ENCODE measurements around the gene CACNA1B.
"Not testable (repeated sequence)": the region's sequence is repeated elsewhere in the genome, so short reads cannot be mapped to it uniquely, and the experiment has no call there.

CACNA1B gene

DNA sequence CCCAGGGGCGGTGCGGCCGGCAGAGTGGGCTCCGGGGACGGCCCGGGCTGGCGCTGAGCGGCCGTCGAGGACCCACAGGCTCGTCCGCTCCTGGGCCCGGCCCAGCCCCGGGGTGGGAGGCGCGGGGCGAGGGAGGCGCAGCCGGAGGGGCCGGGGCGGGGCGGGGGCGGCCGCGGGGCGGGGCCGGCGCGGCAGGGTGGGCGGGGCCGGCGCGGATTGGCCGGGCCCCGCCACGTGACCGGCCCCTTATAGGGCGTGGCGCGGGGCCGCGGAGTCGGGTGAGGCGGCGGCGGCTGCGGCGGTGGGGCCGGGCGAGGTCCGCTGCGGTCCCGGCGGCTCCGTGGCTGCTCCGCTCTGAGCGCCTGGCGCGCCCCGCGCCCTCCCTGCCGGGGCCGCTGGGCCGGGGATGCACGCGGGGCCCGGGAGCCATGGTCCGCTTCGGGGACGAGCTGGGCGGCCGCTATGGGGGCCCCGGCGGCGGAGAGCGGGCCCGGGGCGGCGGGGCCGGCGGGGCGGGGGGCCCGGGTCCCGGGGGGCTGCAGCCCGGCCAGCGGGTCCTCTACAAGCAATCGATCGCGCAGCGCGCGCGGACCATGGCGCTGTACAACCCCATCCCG lies at the start of gene CACNA1B:
CACNA1B (plus strand) TSS at position 277 of the 617 bp plus-strand sequence; CDS start at position 429, 152 bp downstream.
- H3K4me3 Mint-ChIP-seq, H3K4me1 Mint-ChIP-seq, DNase-seq, H3K36me3 Mint-ChIP-seq, CTCF ChIA-PET, H3K27ac Mint-ChIP-seq, H3K9me3 Mint-ChIP-seq: not testable (repeated sequence)
- peaks cover 49% of the 10 kb centered on the region for H3K27me3 Mint-ChIP-seq

DNA sequence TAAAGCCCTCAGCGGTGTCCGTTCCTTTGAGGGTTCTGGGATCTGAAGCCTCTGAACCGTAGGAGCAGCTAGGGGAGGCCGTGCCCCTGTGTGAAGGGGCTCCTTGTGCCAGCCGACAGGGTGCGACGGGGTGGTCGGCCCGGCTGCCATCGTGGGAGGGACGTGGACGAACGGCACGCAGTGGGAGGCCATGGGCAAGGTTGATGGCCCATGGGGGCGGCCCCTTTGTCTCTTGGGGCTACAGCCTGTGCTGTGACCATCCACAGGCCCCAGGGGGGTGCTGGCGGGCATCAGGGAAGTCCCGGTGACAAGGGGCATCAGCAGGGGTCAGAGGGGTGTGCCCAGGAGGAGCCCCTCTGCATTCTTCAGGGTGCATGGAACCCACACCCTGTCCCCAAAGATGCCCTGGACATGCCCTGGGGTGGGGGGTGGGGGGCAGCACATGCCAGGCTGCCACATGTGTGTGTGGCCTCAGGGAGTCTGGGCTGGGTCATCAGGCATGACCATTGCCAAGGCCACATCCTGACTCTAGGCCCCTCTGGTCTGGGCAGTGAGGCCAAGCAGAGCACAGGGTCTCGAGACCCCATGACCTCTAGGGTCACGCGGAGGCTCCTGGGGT lies 49.6 kb upstream of the CACNA1B start:
- Mint-ChIP-seq H3K4me1 (no peaks in the 10 kb centered on the region), H3K4me3 (no peak overlapping the region), H3K36me3 (peaks cover 48% of the 10 kb centered on the region), H3K27me3 (no peaks in the 10 kb centered on the region), H3K9me3 (peaks cover 4% of the 10 kb centered on the region), H3K27ac (no peak overlapping the region)
- CTCF ChIA-PET: no interaction called here
- DNase-seq: no peak

DNA sequence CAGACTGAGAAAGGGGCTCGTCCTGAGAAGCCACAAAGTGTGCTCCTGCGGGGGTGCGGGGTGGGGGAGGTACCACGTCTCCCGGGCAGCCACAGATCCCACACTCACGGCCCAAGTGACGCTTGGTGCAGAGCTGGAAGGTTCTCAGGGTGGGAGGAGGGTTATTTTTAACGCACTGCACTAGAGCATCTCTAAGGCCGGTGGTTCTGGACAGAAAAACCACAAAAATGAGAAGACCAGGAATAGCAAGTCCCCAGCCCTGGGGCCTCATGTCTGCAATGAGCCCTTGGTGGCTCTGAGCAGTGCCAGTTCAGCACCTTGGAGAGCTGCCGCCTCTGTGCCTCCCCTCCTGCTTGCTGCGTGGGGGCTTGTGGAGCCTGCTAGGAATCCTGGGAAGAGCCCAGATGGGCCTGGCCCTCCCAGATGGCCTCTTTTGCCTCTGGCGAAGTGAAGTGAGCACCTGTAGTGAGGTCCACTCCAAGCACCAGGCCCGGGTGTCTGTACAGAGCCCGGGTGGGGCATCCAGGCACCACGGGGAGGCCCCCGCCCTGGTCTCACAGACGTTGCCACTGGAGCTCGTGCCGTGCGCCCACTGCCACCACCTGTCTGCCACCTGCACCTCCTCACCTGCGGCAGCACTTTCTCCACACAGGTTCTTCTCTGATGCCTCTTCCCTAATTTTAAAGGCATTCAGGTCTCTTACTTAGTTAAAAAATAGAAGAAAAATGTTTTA lies 48.9 kb upstream of the CACNA1B start:
- H3K9me3 Mint-ChIP-seq: peaks cover 4% of the 10 kb centered on the region
- DNase-seq: peak; percentile 53
- no peaks in the 10 kb centered on the region for H3K27me3 Mint-ChIP-seq
- peaks cover 50% of the 10 kb centered on the region for H3K36me3 Mint-ChIP-seq
- H3K4me1 Mint-ChIP-seq: no peaks in the 10 kb centered on the region
- no peak overlapping the region for H3K27ac Mint-ChIP-seq
- no peak overlapping the region for H3K4me3 Mint-ChIP-seq
- CTCF ChIA-PET: no interaction called here

DNA sequence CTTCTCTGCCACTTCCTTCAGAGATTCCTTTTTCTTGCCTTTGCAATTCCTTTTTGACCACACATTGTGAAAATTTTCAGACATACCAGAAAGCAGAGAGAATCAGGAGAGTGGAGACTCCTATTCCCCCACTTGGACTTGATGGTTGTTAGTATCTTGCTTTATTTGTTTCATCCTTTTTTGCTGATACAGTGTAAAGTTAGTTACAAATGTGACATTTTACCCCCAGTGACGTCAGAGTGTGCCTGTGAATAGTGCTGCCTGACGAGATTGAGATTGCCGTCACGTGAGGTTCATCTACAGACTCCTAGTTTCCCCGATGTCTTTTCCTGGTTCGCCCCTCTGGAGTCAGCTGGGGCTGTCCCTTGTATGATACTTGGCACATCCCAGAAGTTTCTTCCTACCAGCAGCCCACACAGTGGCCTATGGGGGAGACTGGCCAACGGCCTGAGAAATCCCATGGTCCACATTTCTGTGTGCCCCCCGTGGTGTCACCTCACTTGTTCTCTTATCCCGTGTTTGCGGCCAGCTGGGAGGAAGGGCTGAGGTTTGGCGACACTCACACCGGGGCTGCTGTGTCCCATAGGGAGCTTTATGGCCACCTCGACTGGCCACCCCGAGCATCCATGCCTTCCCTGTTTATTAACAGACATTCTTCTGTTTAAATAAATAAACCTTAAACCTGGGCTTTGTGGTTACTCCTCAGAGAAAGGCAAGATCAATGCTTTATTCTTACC lies 48.2 kb upstream of the CACNA1B start:
- H3K27ac Mint-ChIP-seq: no peak overlapping the region
- no peaks in the 10 kb centered on the region for H3K27me3 Mint-ChIP-seq
- CTCF ChIA-PET: no interaction called here
- DNase-seq: no peak
- H3K4me3 Mint-ChIP-seq: no peak overlapping the region
- H3K4me1 Mint-ChIP-seq: no peaks in the 10 kb centered on the region
- peaks cover 45% of the 10 kb centered on the region for H3K36me3 Mint-ChIP-seq
- peaks cover 2% of the 10 kb centered on the region for H3K9me3 Mint-ChIP-seq

GRCh38 chr9:137832191-137832700 lies 45.3 kb upstream of the CACNA1B start:
- Mint-ChIP-seq H3K27me3 (no peaks in the 10 kb centered on the region), H3K4me1 (no peaks in the 10 kb centered on the region), H3K4me3 (no peak overlapping the region), H3K27ac (no peak overlapping the region), H3K9me3 (no peaks in the 10 kb centered on the region), H3K36me3 (peaks cover 27% of the 10 kb centered on the region)
- CTCF ChIA-PET: no interaction called here
- DNase-seq: no peak

DNA sequence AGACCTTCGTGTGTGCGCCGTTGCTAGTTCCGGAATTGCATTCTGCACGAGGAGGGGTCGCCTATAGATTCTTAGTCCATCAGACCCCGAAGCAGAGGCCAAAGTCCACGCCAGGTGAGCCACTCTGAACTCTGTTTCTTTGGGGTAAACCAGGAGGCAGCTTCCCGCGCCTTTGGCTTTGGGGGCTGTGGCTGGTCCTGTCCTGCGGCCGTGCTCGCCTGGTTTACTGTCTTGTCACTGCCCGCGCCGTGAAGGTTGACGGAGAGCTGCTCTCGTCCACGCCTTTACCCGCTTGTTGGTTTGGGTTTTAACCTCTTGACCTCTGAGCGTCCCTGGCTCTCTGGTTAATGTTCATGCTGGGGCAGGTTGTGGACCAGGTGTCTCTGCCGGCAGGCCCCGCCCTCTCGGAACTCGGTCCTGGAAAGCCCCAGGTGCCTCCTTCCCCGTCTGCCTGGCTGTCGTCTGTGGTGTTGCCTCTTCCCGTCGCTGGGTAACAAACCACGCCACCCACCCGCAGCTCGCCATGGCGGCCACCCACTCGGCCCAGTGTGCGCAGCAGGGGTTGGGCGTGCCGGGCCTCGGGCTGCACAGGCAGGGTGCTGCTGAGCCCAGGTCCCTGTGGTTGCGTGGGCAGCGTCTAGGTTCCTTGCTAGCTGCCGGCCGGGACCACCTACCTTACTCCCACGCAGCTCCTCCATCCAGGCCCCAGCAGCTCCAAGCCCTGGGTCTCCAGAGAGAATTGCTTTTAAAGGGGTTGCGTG lies 44.6 kb upstream of the CACNA1B start:
- H3K4me1 Mint-ChIP-seq: no peaks in the 10 kb centered on the region
- no peak overlapping the region for H3K4me3 Mint-ChIP-seq
- H3K9me3 Mint-ChIP-seq: no peaks in the 10 kb centered on the region
- H3K36me3 Mint-ChIP-seq: peaks cover 27% of the 10 kb centered on the region
- CTCF ChIA-PET: no interaction called here
- no peaks in the 10 kb centered on the region for H3K27me3 Mint-ChIP-seq
- no peak for DNase-seq
- no peak overlapping the region for H3K27ac Mint-ChIP-seq

- no peak overlapping the region for H3K27ac Mint-ChIP-seq
- no peaks in the 10 kb centered on the region for H3K9me3 Mint-ChIP-seq
- H3K27me3 Mint-ChIP-seq: no peaks in the 10 kb centered on the region
- peaks cover 27% of the 10 kb centered on the region for H3K36me3 Mint-ChIP-seq
- DNase-seq: no peak
- CTCF ChIA-PET: no interaction called here
- no peaks in the 10 kb centered on the region for H3K4me1 Mint-ChIP-seq
- H3K4me3 Mint-ChIP-seq: no peak overlapping the region
Measured at GRCh38 chr9:137833721-137834613, 43.6 kb upstream of the CACNA1B start.

- H3K9me3 Mint-ChIP-seq: no peaks in the 10 kb centered on the region
- H3K27ac Mint-ChIP-seq: no peak overlapping the region
- no peak overlapping the region for H3K4me3 Mint-ChIP-seq
- H3K27me3 Mint-ChIP-seq: no peaks in the 10 kb centered on the region
- CTCF ChIA-PET: no interaction called here
- peaks cover 27% of the 10 kb centered on the region for H3K36me3 Mint-ChIP-seq
- DNase-seq: no peak
- H3K4me1 Mint-ChIP-seq: no peaks in the 10 kb centered on the region
Measured at GRCh38 chr9:137834846-137835546, 42.6 kb upstream of the CACNA1B start.

DNA sequence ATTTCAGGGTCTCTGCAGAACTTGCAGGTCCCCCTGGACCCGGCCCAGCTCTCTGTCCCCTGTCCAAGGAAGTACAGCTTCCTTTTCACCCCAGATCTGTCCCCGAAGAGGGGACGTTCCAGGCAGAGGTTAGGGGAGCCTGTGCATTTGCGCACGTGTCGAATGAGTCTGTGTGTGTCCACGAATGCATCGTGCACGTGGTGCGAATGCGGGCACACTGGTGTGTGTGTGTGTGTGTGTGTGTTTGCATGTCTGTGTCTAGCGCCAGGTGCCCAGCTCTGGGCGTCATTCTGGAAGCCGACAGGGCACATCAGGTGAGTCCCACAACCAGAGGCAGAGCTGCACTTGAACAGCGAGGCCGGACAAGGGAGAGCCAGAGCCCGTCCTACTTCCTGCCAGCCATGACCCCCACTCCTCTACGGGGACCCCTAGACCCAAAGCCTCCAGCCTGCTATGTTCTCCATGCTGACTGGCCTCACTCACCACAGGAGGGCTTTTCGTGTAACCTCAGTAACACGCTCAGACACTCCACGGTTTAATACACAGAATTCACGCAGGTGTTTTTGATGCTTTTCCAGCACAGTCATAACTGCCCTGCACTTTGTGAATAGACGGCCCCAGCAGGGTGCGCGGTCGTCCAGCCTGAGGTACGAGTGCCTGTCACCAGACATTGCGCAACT lies 41.3 kb upstream of the CACNA1B start:
- Mint-ChIP-seq H3K4me1 (no peaks in the 10 kb centered on the region), H3K36me3 (peaks cover 21% of the 10 kb centered on the region), H3K27me3 (no peaks in the 10 kb centered on the region), H3K4me3 (no peak overlapping the region), H3K27ac (no peak overlapping the region), H3K9me3 (peaks cover 2% of the 10 kb centered on the region)
- CTCF ChIA-PET: no interaction called here
- DNase-seq: no peak

DNA sequence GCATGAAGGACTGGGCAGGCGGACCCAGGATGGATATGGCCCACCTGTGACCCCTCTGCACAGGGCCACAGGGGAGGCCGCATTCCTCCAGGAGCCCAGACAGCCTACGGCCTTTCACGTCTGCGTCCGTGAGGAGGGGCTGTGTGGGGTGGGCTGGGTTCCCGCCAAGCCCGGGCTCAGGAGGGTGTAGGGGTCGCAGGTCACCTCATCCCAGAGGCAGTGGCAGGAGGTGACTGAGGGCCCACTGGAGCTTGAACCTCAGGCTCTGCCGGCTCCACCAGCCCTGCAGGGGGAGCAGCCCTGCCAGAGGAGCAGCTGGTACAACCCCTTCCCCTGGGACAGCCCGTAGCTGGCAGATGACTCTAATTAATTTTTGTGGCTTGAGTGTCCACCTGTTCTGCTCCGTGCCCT lies 40.7 kb upstream of the CACNA1B start:
- peaks cover 2% of the 10 kb centered on the region for H3K9me3 Mint-ChIP-seq
- H3K4me1 Mint-ChIP-seq: no peaks in the 10 kb centered on the region
- no peaks in the 10 kb centered on the region for H3K27me3 Mint-ChIP-seq
- H3K27ac Mint-ChIP-seq: no peak overlapping the region
- H3K4me3 Mint-ChIP-seq: no peak overlapping the region
- no peak for DNase-seq
- peaks cover 17% of the 10 kb centered on the region for H3K36me3 Mint-ChIP-seq
- CTCF ChIA-PET: no interaction called here

DNA sequence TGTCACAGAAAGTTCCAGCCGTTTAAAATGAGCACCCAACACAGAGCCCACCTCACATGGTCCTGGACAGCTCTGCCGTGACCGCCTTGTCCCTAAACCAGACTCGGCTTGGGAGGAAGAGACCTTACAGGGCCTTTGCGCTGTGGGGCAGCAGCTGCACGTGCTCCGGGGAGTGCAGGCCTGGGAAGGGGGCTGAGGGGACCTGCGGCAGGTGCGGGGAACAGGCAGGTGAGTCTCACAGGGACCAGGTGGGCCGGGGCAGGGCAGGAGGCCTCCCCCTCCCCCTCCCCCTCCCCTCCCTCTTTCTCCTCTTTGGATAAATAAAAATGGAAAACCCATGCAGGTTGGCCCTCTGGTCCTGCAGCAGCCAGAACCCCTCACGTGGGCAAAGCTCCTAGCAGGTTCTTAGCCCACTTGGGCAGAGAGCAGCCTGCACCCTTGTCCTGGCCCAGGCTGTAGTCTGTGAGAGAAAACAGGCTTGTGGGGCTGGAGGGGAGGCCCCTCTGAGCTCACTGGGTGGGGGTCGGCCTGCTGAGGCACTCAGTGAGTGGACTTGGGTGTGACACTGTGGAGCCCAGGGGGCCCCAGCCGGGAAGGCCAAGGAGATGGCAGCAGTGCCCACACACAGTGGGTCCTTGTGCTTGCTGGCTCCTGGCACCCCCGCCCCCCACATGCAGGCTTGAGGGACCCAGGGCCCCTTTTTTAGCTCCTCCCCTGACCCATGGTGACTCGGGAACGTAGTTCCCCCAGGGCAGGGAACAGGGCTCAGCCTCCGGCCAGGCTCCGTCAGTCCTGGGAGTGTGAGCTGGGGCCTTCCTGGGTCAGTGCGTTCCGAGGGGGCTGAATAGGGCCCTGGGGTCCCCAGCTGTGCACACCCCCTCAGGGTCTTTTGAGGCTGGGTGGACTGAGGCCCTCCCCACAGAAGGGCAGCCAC lies 40.0 kb upstream of the CACNA1B start:
- Mint-ChIP-seq H3K4me3 (no peak overlapping the region), H3K36me3 (peaks cover 15% of the 10 kb centered on the region), H3K9me3 (peaks cover 2% of the 10 kb centered on the region), H3K27ac (no peak overlapping the region), H3K4me1 (no peaks in the 10 kb centered on the region), H3K27me3 (no peaks in the 10 kb centered on the region)
- DNase-seq: no peak
- CTCF ChIA-PET: no interaction called here

Data from activated naive CD4-positive, alpha-beta T cell treated with anti-CD3 and anti-CD28 coated beads, Interleukin-2, amount 10 ng/mL, durations not matched to agents 7 days and 5 days (primary cell).